Measurements from ENCODE around the gene SMPD3. TPM values are rescaled to one million over a fixed set of nuclear protein-coding genes. Genes with fewer than 3 reads are reported as not detected.
A peak's percentile ranks its signal among the peaks of the same experiment; 100 is the strongest.

The SMPD3 gene
- total RNA-seq, 1 donor from 2014 or later, result 85.4 TPM

DNA sequence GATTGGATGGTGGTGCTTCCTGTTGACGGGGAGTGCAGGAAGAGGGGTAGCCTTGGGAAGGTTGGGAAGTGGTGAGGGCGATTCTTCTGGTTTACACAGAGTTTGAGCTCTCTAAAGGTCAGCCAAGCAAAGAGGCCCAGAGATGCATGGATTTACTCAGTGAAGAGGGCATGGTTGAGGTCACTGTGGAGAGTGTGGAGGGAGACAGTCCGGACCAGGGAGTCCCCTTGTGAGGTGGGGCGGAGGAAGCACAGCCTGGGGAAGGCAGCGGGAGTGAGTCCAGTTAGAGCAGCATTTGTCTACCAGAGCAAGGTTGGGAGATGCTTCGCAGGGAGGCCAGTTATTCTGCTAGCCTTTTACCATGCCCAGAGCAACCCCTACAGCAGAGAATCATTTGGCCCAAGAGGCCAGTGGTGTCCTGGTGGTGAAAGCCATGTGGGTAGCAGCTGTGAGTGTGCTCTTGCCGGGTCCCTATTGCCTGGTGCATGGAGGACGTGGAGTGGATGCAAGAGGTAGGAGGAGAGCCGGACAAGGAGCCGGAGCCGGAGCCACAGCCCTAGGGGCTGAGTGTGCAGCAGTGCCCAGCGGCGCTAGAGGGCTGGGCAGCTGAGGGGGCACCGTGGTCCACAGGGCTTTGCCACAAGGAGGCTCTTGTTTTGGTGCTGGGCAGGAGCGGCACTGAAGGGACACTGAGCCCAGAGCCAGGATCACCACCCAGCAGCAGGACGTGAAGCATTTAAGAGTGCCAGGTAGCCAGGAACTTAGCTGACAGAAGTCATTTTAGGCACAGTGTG lies 109.8 kb downstream of the SMPD3 start:
- Mint-ChIP-seq H3K36me3 (ENCODE audit: unreplicated experiment) (no peaks in the 10 kb centered on the region), H3K27ac (ENCODE audit: unreplicated experiment) (no peak overlapping the region), H3K4me3 (ENCODE audit: unreplicated experiment) (no peak overlapping the region), H3K27me3 (ENCODE audit: unreplicated experiment) (peaks cover 4% of the 10 kb centered on the region), H3K9me3 (ENCODE audit: unreplicated experiment) (no peaks in the 10 kb centered on the region), H3K4me1 (ENCODE audit: low read depth, unreplicated experiment) (no peaks in the 10 kb centered on the region)
- TF ChIP-seq, protein P1, sequence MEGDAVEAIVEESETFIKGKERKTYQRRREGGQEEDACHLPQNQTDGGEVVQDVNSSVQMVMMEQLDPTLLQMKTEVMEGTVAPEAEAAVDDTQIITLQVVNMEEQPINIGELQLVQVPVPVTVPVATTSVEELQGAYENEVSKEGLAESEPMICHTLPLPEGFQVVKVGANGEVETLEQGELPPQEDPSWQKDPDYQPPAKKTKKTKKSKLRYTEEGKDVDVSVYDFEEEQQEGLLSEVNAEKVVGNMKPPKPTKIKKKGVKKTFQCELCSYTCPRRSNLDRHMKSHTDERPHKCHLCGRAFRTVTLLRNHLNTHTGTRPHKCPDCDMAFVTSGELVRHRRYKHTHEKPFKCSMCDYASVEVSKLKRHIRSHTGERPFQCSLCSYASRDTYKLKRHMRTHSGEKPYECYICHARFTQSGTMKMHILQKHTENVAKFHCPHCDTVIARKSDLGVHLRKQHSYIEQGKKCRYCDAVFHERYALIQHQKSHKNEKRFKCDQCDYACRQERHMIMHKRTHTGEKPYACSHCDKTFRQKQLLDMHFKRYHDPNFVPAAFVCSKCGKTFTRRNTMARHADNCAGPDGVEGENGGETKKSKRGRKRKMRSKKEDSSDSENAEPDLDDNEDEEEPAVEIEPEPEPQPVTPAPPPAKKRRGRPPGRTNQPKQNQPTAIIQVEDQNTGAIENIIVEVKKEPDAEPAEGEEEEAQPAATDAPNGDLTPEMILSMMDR (IDR thresholded peaks at IDR 0.05; ENCODE audit: partially characterized antibody, unreplicated experiment), result no peak
- DNase-seq, result no peak

DNA sequence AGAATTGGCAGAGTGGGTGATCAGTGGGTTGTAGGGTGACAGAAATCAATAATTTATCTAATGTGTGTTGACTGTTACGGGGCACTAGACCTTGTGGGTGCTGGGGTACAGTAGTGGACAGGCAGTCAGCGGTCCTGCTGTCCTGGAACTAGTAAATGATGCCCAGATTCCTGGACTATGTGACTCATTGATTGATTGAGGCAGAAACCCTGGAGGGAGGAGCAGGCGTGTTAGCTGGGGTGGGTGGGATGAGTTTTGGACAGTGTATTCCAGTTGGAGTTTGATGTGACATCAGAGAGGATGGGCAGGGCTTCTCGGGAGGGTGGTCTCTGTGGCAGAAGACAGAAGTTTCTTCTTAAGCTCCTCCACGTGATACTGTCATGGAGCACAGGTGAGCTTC lies 113.1 kb downstream of the SMPD3 start:
- peak overlapping the region; percentile 30 for H3K4me3 Mint-ChIP-seq (ENCODE audit: unreplicated experiment)
- H3K36me3 Mint-ChIP-seq (ENCODE audit: unreplicated experiment), result no peaks in the 10 kb centered on the region
- no peaks in the 10 kb centered on the region for H3K4me1 Mint-ChIP-seq (ENCODE audit: low read depth, unreplicated experiment)
- no peak for DNase-seq
- H3K27ac Mint-ChIP-seq (ENCODE audit: unreplicated experiment), result no peak overlapping the region
- peaks cover 3% of the 10 kb centered on the region for H3K27me3 Mint-ChIP-seq (ENCODE audit: unreplicated experiment)
- TF ChIP-seq, protein P1 (IDR thresholded peaks at IDR 0.05; ENCODE audit: partially characterized antibody, unreplicated experiment), result no peak
- no peaks in the 10 kb centered on the region for H3K9me3 Mint-ChIP-seq (ENCODE audit: unreplicated experiment)

DNA sequence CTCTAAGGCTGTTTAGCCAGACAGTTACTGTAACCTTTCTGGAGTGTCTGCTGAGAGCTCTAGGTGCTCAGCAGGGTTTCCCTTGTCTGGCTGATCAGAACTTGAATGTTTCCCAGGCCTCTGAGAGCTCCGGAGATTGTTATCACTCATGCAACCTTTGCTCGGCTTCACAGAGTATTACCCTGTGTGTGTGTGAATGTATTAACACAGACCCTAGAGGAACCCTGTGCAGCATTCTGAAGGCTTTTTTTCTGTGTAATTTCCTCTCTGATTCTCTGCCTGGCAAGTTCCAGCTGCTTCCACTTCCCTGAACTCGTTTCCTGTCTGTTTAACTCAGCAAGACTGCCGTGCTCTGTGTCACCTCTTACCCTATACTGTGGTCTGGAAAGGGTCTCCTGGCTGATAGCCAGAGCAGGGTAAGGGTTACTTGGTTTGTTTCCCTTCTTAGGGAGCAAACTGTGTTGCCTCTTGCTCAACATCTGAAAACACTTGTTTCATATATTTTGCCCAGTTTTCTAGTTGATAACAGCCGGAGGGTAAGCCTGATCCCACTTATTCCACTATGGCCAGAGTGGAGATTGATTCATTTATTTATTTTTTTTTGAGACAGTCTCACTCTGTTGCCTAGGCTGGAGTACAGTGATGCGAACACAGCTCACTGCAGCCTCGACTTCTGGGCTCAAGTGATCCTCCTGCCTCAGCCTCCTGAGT lies 115.7 kb downstream of the SMPD3 start:
- TF ChIP-seq, protein P1 (IDR thresholded peaks at IDR 0.05; ENCODE audit: partially characterized antibody, unreplicated experiment), result no peak
- Mint-ChIP-seq H3K9me3 (ENCODE audit: unreplicated experiment) (no peaks in the 10 kb centered on the region), H3K27ac (ENCODE audit: unreplicated experiment) (no peak overlapping the region), H3K36me3 (ENCODE audit: unreplicated experiment) (no peaks in the 10 kb centered on the region), H3K4me3 (ENCODE audit: unreplicated experiment) (no peak overlapping the region), H3K27me3 (ENCODE audit: unreplicated experiment) (no peaks in the 10 kb centered on the region), H3K4me1 (ENCODE audit: low read depth, unreplicated experiment) (no peaks in the 10 kb centered on the region)
- DNase-seq, result no peak

DNA sequence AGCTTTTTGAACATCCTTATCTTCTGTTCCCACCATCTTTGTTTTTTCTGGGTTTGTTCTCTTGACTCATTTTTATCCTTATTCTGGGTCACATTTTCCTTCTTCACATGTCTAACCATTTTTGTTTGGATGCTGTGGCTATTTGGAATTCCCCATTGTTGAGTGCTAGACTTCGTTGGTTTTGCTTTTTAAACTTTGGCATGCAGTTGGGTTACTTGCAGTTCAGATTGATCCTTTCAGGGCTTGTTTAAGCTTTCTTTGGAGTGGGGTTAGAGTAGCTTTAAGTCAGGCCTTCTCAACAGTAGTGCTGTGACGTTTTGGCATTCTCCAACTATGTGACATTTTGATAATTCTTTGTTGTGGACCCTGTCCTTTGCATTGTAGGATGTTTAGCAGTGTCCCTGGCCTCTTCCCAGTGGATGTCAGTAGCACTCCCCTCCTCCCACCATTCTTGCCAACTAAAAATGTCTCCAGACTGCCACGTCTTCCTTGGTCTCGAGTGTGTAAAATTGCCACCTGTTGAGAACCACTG lies 116.4 kb downstream of the SMPD3 start:
- TF ChIP-seq, protein P1 (IDR thresholded peaks at IDR 0.05; ENCODE audit: partially characterized antibody, unreplicated experiment), result no peak
- no peaks in the 10 kb centered on the region for H3K4me1 Mint-ChIP-seq (ENCODE audit: low read depth, unreplicated experiment)
- no peak overlapping the region for H3K4me3 Mint-ChIP-seq (ENCODE audit: unreplicated experiment)
- no peaks in the 10 kb centered on the region for H3K36me3 Mint-ChIP-seq (ENCODE audit: unreplicated experiment)
- no peak for DNase-seq
- H3K27ac Mint-ChIP-seq (ENCODE audit: unreplicated experiment), result no peak overlapping the region
- no peaks in the 10 kb centered on the region for H3K9me3 Mint-ChIP-seq (ENCODE audit: unreplicated experiment)
- H3K27me3 Mint-ChIP-seq (ENCODE audit: unreplicated experiment), result no peaks in the 10 kb centered on the region

Measured in glutamatergic neuron (in vitro differentiated cells).